Osteoblast (primary cell): ENCODE measurements around the gene CCBE1. TPM values are rescaled to one million over a fixed set of nuclear protein-coding genes. Genes with fewer than 3 reads are reported as not detected.
"Not testable (repeated sequence)": the region's sequence is repeated elsewhere in the genome, so short reads cannot be mapped to it uniquely, and the experiment has no call there.

Experiments used
- DNase-seq: peaks from one replicate; pipeline ENCODE4 v3.0.0; 2011; ENCODE audit warnings: low spot score, mixed read lengths; ENCODE audit not compliant: insufficient read length; ENCODE audit errors: missing footprints
- H2AFZ ChIP-seq: 2 replicates; pipeline ENCODE4 v1.6.0; 2011; ENCODE audit warnings: mild to moderate bottlenecking, low read length
- H3K27ac ChIP-seq: 2 replicates; pipeline ENCODE4 v1.5.1; 2011; ENCODE audit warnings: mild to moderate bottlenecking, low read depth, low read length, moderate library complexity
- H3K27me3 ChIP-seq: 2 replicates; pipeline ENCODE4 v1.6.0; 2012; ENCODE audit warnings: mild to moderate bottlenecking, control low read depth, inconsistent platforms, low read length, moderate library complexity; ENCODE audit not compliant: insufficient read depth
- H3K36me3 ChIP-seq: 2 replicates; pipeline ENCODE4 v1.5.1; 2011; ENCODE audit warnings: mild to moderate bottlenecking, low read length, control low read depth, moderate library complexity; ENCODE audit not compliant: insufficient read depth
- H3K4me1 ChIP-seq: 2 replicates; pipeline ENCODE4 v1.5.1; 2011; ENCODE audit warnings: mild to moderate bottlenecking, low read length, control low read depth, moderate library complexity; ENCODE audit not compliant: insufficient read depth
- H3K4me2 ChIP-seq: 2 replicates; pipeline ENCODE4 v1.6.0; 2011; ENCODE audit warnings: mild to moderate bottlenecking, low read length; ENCODE audit not compliant: insufficient read depth
- H3K4me3 ChIP-seq: fragments of 200-600 bp; sonication (generic); 3 replicates; pipeline ENCODE4 v1.5.1; 2012; ENCODE audit warnings: mild to moderate bottlenecking, low read length, inconsistent platforms; ENCODE audit not compliant: insufficient read depth
- H3K79me2 ChIP-seq: 2 replicates; pipeline ENCODE4 v1.6.0; 2012; ENCODE audit warnings: mild to moderate bottlenecking, low read length, control low read depth, inconsistent platforms; ENCODE audit not compliant: insufficient read depth
- H3K9me3 ChIP-seq: 2 replicates; pipeline ENCODE4 v1.5.1; 2011; ENCODE audit warnings: low read depth, low read length, control low read depth
- H4K20me1 ChIP-seq: 2 replicates; pipeline ENCODE4 v1.6.0; 2012; ENCODE audit warnings: mild to moderate bottlenecking, low read length, control low read depth; ENCODE audit not compliant: insufficient read depth
- total RNA-seq: library from RNA; depleted of rRNA; stranded (reverse); fragments of >200 nt; gene quantifications from 2 replicates; pipeline ENCODE4 v1.2.3, GENCODE V29; 2012
- TF ChIP-seq, protein P1 (sequence below): IDR thresholded peaks from 2 replicates; pipeline ENCODE4 v1.5.1; 2011; ENCODE audit warnings: mild to moderate bottlenecking, low read depth, low read length, moderate library complexity; ENCODE audit errors: extremely low read depth

Gene CCBE1
- total RNA-seq, 1 donor, result 51.4 TPM

DNA sequence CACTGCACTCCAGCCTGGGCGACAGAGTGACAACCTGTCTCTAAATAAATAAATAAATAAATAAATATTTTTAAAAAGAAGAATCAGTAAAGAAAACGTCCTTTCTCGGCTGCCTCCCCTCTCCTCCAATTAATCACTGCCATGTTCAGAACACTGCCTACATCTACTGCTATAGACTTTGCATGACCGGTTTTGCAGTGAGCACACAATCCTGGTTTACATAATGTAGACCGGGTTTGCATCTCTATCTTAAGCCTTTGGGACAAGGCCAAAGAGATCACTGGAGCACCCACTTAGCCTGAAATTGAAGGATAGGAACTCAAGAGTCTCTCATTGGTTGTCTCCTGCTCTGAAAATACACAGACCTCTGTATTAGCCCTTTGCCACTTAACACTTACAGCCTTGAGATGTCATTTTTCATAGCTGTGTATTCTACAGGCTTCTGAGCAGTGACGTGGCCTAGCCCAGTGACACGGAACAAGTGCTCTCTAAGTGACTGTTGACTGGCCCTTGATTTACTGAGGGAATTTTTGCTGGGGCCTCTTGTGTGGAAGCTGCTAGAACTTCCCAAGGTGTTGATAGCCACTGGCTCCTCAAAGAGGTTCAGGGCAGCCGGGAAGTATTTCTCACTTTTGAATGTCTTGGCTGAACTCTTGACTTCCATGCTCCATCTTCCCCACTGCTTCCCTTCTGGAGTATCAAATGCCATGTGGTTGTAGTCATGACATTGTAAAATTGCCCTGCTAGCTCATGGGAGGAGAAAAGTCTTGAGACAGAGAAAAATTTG, 45.3 kb upstream of the CCBE1 start:
- peaks cover 2% of the 10 kb centered on the region for H3K9me3 ChIP-seq
- no peak for DNase-seq
- H3K27me3 ChIP-seq, result no peaks in the 10 kb centered on the region
- H3K4me2 ChIP-seq, result peak overlapping the region; percentile 3
- H3K36me3 ChIP-seq, result no peaks in the 10 kb centered on the region
- peak overlapping the region; percentile 25 for H2AFZ ChIP-seq
- no peaks in the 10 kb centered on the region for H4K20me1 ChIP-seq
- no peak overlapping the region for H3K4me3 ChIP-seq
- H3K27ac ChIP-seq, result peak overlapping the region; percentile 95
- H3K79me2 ChIP-seq, result no peaks in the 10 kb centered on the region
- TF ChIP-seq, protein P1, sequence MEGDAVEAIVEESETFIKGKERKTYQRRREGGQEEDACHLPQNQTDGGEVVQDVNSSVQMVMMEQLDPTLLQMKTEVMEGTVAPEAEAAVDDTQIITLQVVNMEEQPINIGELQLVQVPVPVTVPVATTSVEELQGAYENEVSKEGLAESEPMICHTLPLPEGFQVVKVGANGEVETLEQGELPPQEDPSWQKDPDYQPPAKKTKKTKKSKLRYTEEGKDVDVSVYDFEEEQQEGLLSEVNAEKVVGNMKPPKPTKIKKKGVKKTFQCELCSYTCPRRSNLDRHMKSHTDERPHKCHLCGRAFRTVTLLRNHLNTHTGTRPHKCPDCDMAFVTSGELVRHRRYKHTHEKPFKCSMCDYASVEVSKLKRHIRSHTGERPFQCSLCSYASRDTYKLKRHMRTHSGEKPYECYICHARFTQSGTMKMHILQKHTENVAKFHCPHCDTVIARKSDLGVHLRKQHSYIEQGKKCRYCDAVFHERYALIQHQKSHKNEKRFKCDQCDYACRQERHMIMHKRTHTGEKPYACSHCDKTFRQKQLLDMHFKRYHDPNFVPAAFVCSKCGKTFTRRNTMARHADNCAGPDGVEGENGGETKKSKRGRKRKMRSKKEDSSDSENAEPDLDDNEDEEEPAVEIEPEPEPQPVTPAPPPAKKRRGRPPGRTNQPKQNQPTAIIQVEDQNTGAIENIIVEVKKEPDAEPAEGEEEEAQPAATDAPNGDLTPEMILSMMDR, result no peak
- peaks cover 32% of the 10 kb centered on the region for H3K4me1 ChIP-seq

DNA sequence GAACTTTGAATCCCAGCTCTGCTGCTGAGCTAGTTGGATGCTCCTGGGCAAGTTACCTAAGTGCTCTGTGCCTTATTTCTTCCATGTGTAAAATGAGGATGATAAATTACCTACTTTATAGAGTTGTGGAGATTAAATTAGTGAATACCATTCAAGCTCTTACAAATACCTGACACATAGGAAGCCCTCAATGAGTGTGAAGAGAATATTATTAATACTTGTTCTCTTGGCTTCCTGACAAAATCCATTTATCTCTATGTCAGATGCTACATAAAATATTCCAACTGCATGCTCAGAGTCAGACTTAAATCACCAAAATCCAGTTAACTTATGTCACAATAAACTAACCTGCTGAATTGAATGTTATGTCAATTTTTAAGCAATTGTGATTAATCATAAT, 42.9 kb upstream of the CCBE1 start:
- Histone ChIP-seq H3K36me3 (no peaks in the 10 kb centered on the region), H3K4me1 (peaks cover 32% of the 10 kb centered on the region), H3K4me3 (no peak overlapping the region), H3K4me2 (no peak overlapping the region), H2AFZ (no peak overlapping the region), H3K9me3 (peaks cover 2% of the 10 kb centered on the region), H3K79me2 (no peaks in the 10 kb centered on the region), H3K27me3 (no peaks in the 10 kb centered on the region), H4K20me1 (no peaks in the 10 kb centered on the region), H3K27ac (no peak overlapping the region)
- TF ChIP-seq, protein P1, result no peak
- no peak for DNase-seq

DNA sequence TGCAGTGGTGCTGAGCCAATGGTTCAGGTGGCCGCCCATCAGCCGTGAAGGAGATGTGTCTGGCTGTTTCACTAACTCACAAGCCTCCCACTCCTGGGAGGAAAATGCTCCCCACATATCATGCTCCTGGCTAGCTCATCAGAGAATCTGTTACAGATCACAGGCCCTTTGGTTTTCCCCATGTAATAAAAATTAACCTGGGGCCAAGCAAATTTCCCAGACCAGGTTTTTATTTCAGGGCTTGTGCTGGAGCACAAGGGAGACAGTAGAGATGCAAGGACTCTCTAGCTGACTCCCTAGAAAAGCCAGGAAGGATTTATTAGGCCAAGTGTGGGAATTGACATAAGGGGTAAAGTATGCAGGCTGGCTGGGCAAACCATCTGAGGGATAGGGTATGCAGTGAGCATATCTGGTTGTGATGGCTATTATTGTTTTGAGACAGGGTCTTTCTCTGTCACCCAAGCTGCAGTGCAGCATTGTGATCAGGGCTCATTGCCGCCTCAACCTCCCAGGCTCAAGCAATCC, 40.6 kb upstream of the CCBE1 start:
- H3K36me3 ChIP-seq, result no peaks in the 10 kb centered on the region
- H3K4me2 ChIP-seq, result no peak overlapping the region
- no peaks in the 10 kb centered on the region for H4K20me1 ChIP-seq
- TF ChIP-seq, protein P1, result no peak
- no peak for DNase-seq
- H3K4me3 ChIP-seq, result no peak overlapping the region
- no peaks in the 10 kb centered on the region for H3K79me2 ChIP-seq
- H3K27me3 ChIP-seq, result no peaks in the 10 kb centered on the region
- H3K27ac ChIP-seq, result no peak overlapping the region
- no peak overlapping the region for H2AFZ ChIP-seq
- peaks cover 11% of the 10 kb centered on the region for H3K4me1 ChIP-seq
- peaks cover 2% of the 10 kb centered on the region for H3K9me3 ChIP-seq

DNA sequence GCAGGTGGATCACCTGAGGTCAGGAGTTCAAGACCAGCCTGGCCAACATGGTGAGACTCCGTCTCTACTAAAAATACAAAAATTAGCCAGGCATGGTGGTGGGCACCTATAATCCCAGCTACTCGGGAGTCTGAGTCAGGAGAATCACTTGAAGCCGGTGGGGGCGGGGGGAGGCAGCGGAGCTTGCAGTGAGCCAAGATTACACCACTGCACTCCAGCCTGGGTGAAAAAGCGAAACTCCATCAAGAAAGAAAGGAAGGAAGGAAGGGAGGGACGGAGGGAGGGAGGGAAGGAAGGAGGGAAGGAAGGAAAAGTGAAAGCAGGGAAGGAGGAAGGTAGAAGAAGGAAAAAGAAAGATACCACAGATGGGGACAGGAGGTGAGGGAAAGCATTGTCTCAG, 40.1 kb upstream of the CCBE1 start:
- H3K4me3 ChIP-seq, H3K36me3 ChIP-seq, H2AFZ ChIP-seq, H4K20me1 ChIP-seq, H3K4me2 ChIP-seq, H3K4me1 ChIP-seq, H3K79me2 ChIP-seq, H3K9me3 ChIP-seq, H3K27me3 ChIP-seq, H3K27ac ChIP-seq, DNase-seq: not testable (repeated sequence)
